Suprapubic skin (tissue), 4 donors: Measurements from ENCODE around the gene NT5C1A. TPM values are rescaled to one million over a fixed set of nuclear protein-coding genes. Genes with fewer than 3 reads are reported as not detected.

Source experiments
- DNase-seq, 2 donors: peaks; one replicate each; pipeline ENCODE4 v3.0.0-alpha.2; 2019; ENCODE audit warnings: low spot score in 2 of 2
- H3K27ac ChIP-seq: fragments of 200-600 bp; sonication (generic); one replicate; pipeline ENCODE4 v1.5.1; 2019
- H3K27me3 ChIP-seq: fragments of 200-600 bp; sonication (generic); one replicate; pipeline ENCODE4 v1.5.1; 2019
- H3K36me3 ChIP-seq: fragments of 200-600 bp; sonication (generic); one replicate; pipeline ENCODE4 v1.5.1; 2019
- H3K4me1 ChIP-seq: fragments of 200-600 bp; sonication (generic); one replicate; pipeline ENCODE4 v1.5.1; 2019
- H3K4me3 ChIP-seq: fragments of 200-600 bp; sonication (generic); one replicate; pipeline ENCODE4 v1.5.1; 2019; ENCODE audit warnings: mild to moderate bottlenecking
- H3K9me3 ChIP-seq: fragments of 200-600 bp; sonication (generic); one replicate; pipeline ENCODE4 v1.5.1; 2019
- CTCF ChIP-seq, 2 donors: fragments of 200-600 bp in 1 of 2; fragments of 450-650 bp in 1 of 2; sonication (generic) in 1 of 2; IDR thresholded peaks; one replicate each; pipeline ENCODE4 v1.5.1; 2016 to 2019; ENCODE audit warnings: antibody characterized with exemption in 2 of 2, mild to moderate bottlenecking in 1 of 2, moderate library complexity in 1 of 2
- EP300 ChIP-seq: sonication (generic); formaldehyde crosslinking; IDR thresholded peaks from one replicate; pipeline ENCODE4 v1.6.1; 2017; ENCODE audit warnings: antibody characterized with exemption
- POLR2A ChIP-seq, 2 donors: fragments of 450-650 bp; IDR thresholded peaks; one replicate each; pipeline ENCODE4 v1.6.1; 2017; ENCODE audit warnings: antibody characterized with exemption in 2 of 2, mild to moderate bottlenecking in 2 of 2, moderate library complexity in 2 of 2
- POLR2AphosphoS5 ChIP-seq, 3 donors: sonication (generic); formaldehyde crosslinking; IDR thresholded peaks; one replicate each; pipeline ENCODE4 v1.6.1; 2017; ENCODE audit warnings: antibody characterized with exemption in 3 of 3
- WGBS: methylation state at CpG from one replicate; pipeline ENCODE4 v1.1.5; 2018; 5-methylcytosine and 5-hydroxymethylcytosine counted together
- total RNA-seq, 4 donors: library from RNA; depleted of rRNA; stranded (reverse); fragments of >200 nt; gene quantifications; one replicate each; pipeline ENCODE4 v1.1.0, GENCODE V29; 2016

NT5C1A gene
- total RNA-seq, 4 donors from 2014 or later, result not detected

GRCh38 chr1:39646232-39647081 lies 25.4 kb downstream of the NT5C1A start:
- TF ChIP-seq POLR2AphosphoS5 (IDR thresholded peaks at IDR 0.05) (no peak), CTCF (IDR thresholded peaks at IDR 0.05) (no peak), EP300 (no peak), POLR2A (IDR thresholded peaks at IDR 0.05) (no peak)
- H3K27me3 ChIP-seq, result no peaks in the 10 kb centered on the region
- no peak overlapping the region for H3K4me3 ChIP-seq
- 29% methylated on average over 12 of the region's 12 CpGs for WGBS
- H3K9me3 ChIP-seq, result no peaks in the 10 kb centered on the region
- DNase-seq, result no peak
- H3K27ac ChIP-seq, result peak overlapping the region; percentile 55
- peaks cover 16% of the 10 kb centered on the region for H3K4me1 ChIP-seq
- H3K36me3 ChIP-seq, result no peaks in the 10 kb centered on the region

DNA sequence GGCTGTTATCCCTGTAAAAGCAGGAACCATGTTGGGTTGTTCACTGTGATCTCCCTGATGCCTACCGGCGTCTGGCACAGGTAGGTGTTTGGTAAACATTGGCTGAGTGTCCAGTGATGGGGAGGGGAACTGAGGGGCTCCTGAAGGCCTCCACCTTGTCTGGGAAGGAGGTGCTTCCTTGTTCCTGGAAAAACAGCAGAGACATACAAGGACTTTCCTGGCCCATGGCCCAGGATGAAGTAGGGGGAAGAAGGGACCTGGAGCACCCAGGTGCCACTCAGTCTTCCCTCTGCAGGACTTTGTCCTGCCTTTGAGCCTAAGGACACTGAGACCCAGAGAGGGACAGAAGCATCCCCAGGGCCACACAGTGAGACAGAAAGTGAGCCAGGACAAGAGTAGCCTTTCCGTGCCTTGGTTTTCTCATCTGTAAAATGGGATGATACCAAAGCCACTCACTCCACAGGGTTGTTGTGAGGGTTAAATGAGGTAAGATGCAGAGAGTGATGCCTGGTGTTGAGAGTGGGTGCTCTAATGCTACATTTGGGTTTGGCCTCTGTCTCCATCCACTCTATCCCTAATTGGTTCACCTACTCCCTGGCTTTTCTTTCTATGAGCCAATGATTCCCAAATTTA lies 26.4 kb downstream of the NT5C1A start:
- 90% methylated on average over 2 of the region's 3 CpGs for WGBS
- Histone ChIP-seq H3K4me1 (peaks cover 16% of the 10 kb centered on the region), H3K27ac (no peak overlapping the region), H3K9me3 (no peaks in the 10 kb centered on the region), H3K36me3 (no peaks in the 10 kb centered on the region), H3K27me3 (no peaks in the 10 kb centered on the region), H3K4me3 (no peak overlapping the region)
- DNase-seq, result no peak
- TF ChIP-seq POLR2AphosphoS5 (IDR thresholded peaks at IDR 0.05), result no peak

DNA sequence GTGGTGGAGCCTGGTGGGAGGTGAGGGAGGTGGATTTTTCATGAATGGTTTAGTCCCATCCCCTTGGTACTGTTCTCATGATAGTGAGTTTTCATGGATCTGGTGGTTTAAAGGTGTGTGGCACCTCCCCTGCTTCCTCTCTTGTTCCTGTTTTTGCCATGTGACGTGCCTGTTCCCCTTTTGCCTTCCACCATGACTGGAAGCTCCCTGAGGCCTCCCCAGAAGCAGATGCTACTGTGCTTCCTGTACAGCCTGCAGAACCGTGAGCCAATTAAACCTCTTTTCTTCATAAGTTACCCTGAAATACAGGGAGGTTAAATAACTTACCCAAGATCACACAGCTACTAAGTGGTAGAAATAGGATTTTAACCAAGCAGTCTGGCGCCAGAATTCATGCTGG lies 28.2 kb downstream of the NT5C1A start:
- WGBS, result 93% methylated on average over 3 of the region's 3 CpGs
- H3K4me3 ChIP-seq, result no peak overlapping the region
- H3K4me1 ChIP-seq, result peaks cover 23% of the 10 kb centered on the region
- TF ChIP-seq EP300, result no peak
- no peak for TF ChIP-seq CTCF (IDR thresholded peaks at IDR 0.05)
- TF ChIP-seq POLR2AphosphoS5 (IDR thresholded peaks at IDR 0.05), result no peak
- no peak for TF ChIP-seq POLR2A (IDR thresholded peaks at IDR 0.05)
- no peaks in the 10 kb centered on the region for H3K9me3 ChIP-seq
- no peaks in the 10 kb centered on the region for H3K36me3 ChIP-seq
- H3K27me3 ChIP-seq, result peaks cover 10% of the 10 kb centered on the region
- DNase-seq, result no peak
- H3K27ac ChIP-seq, result no peak overlapping the region

GRCh38 chr1:39642796-39643195 lies 29.1 kb downstream of the NT5C1A start:
- H3K36me3 ChIP-seq, result no peaks in the 10 kb centered on the region
- no peak overlapping the region for H3K4me3 ChIP-seq
- H3K27me3 ChIP-seq, result peaks cover 10% of the 10 kb centered on the region
- H3K27ac ChIP-seq, result no peak overlapping the region
- no peaks in the 10 kb centered on the region for H3K9me3 ChIP-seq
- no peak for DNase-seq
- TF ChIP-seq EP300 (no peak), POLR2A (IDR thresholded peaks at IDR 0.05) (no peak), CTCF (IDR thresholded peaks at IDR 0.05) (no peak), POLR2AphosphoS5 (IDR thresholded peaks at IDR 0.05) (no peak)
- peaks cover 23% of the 10 kb centered on the region for H3K4me1 ChIP-seq
- 68% methylated on average over 4 of the region's 4 CpGs for WGBS

DNA sequence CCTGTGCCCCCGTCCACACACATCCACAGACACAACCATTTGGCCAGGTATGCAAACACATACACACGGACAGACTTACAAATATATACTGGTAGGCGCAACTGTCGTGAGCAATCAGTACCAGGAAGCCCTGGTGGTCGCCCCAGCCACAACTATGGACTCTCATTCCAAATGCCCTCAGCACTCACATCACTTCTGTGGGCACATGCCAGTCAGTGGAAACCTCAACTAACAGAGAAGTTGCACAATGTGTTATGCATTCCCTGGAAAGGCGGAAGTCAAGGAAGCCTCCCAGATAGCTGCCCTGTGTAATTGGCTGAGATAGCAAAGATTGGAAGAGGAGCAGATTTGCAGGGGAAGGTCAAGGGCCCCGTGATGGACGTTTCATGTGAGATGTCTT lies 31.0 kb downstream of the NT5C1A start:
- WGBS, result 81% methylated on average over 8 of the region's 8 CpGs
- no peak for DNase-seq
- no peak overlapping the region for H3K27ac ChIP-seq
- TF ChIP-seq CTCF (IDR thresholded peaks at IDR 0.05), result no peak
- TF ChIP-seq POLR2AphosphoS5 (IDR thresholded peaks at IDR 0.05), result no peak
- no peak for TF ChIP-seq EP300
- no peak for TF ChIP-seq POLR2A (IDR thresholded peaks at IDR 0.05)
- peaks cover 8% of the 10 kb centered on the region for H3K4me1 ChIP-seq
- H3K27me3 ChIP-seq, result peaks cover 25% of the 10 kb centered on the region
- H3K36me3 ChIP-seq, result no peaks in the 10 kb centered on the region
- H3K9me3 ChIP-seq, result no peaks in the 10 kb centered on the region
- H3K4me3 ChIP-seq, result no peak overlapping the region
